ENCODE data around the gene NCKAP5L.

Gene NCKAP5L

GRCh38 chr12:49828133-49829091 is at the start of gene NCKAP5L:
Gene NCKAP5L (minus strand): TSS chr12:49828413. CDS start chr12:49804044, 24,369 bp downstream.
- peak; percentile 97 for DNase-seq

- DNase-seq: no peak
Observed at GRCh38 chr12:49877066-49877465, 48.9 kb upstream of the NCKAP5L start.

GRCh38 chr12:49876070-49876469 is 47.9 kb upstream of the NCKAP5L start:
- no peak for DNase-seq

GRCh38 chr12:49875115-49875720 is 47.0 kb upstream of the NCKAP5L start:
- DNase-seq: no peak

- no peak for DNase-seq
Observed at GRCh38 chr12:49874142-49874897, 46.1 kb upstream of the NCKAP5L start.

GRCh38 chr12:49873361-49873934 is 45.2 kb upstream of the NCKAP5L start:
- no peak for DNase-seq

- DNase-seq: peak; percentile 20
Observed at GRCh38 chr12:49872781-49873181, 44.6 kb upstream of the NCKAP5L start.

- DNase-seq: no peak
Observed at GRCh38 chr12:49872381-49872780, 44.2 kb upstream of the NCKAP5L start.

GRCh38 chr12:49871811-49872251 is 43.6 kb upstream of the NCKAP5L start:
- DNase-seq: peak; percentile 69

GRCh38 chr12:49871263-49871561 is 43.0 kb upstream of the NCKAP5L start:
- DNase-seq: no peak

- no peak for DNase-seq
Observed at GRCh38 chr12:49870501-49871262, 42.5 kb upstream of the NCKAP5L start.

GRCh38 chr12:49869816-49870500 is 41.7 kb upstream of the NCKAP5L start:
- no peak for DNase-seq

GRCh38 chr12:49868952-49869815 is 41.0 kb upstream of the NCKAP5L start:
- peak; percentile 81 for DNase-seq

GRCh38 chr12:49868449-49868848 is 40.2 kb upstream of the NCKAP5L start:
- DNase-seq: no peak

- no peak for DNase-seq
Observed at GRCh38 chr12:49867570-49868341, 39.5 kb upstream of the NCKAP5L start.

GRCh38 chr12:49866859-49867569 is 38.8 kb upstream of the NCKAP5L start:
- DNase-seq: peak; percentile 10

GRCh38 chr12:49865782-49866135 is 37.5 kb upstream of the NCKAP5L start:
- DNase-seq: no peak

GRCh38 chr12:49865109-49865781 is 37.0 kb upstream of the NCKAP5L start:
- DNase-seq: no peak

GRCh38 chr12:49864798-49865090 is 36.5 kb upstream of the NCKAP5L start:
- DNase-seq: no peak

All from HCEC 1CT (cell line).